SK-N-MC (cell line): Measurements from ENCODE around the gene CLCN4.

Experiments
- DNase-seq: peaks from one replicate; pipeline ENCODE4 v3.0.0-alpha.2; 2011; ENCODE audit warnings: low read depth, low spot score
- H3K27ac ChIP-seq: fragments of 200-600 bp; sonication (generic); 2 replicates; pipeline ENCODE4 v1.5.1; 2016; ENCODE audit warnings: mixed run types
- H3K36me3 ChIP-seq: fragments of 200-600 bp; sonication (generic); 2 replicates; pipeline ENCODE4 v1.6.1; 2017; ENCODE audit warnings: antibody characterized with exemption, low read length, mixed read lengths; ENCODE audit not compliant: insufficient read depth
- H3K4me3 ChIP-seq: fragments of 200-600 bp; sonication (generic); 2 replicates; pipeline ENCODE4 v1.5.1; 2016
- H3K9ac ChIP-seq: fragments of 200-600 bp; sonication (generic); 2 replicates; pipeline ENCODE4 v1.8.0; 2017; ENCODE audit warnings: mixed run types, mixed read lengths; ENCODE audit not compliant: insufficient read length
- H3K9me3 ChIP-seq: fragments of 200-600 bp; sonication (generic); 2 replicates; pipeline ENCODE4 v1.6.1; 2017; ENCODE audit warnings: low read depth, mild to moderate bottlenecking, antibody characterized with exemption, low read length, moderate library complexity, mixed read lengths
- EZH2 ChIP-seq: fragments of 200-600 bp; sonication (generic); IDR thresholded peaks from one replicate; pipeline ENCODE4 v1.6.1; 2017; ENCODE audit warnings: antibody characterized with exemption
- FOXP2 ChIP-seq: optimal IDR thresholded peaks from 2 replicates; pipeline ENCODE3; 2011; ENCODE audit warnings: mild to moderate bottlenecking, moderate library complexity; ENCODE audit not compliant: insufficient read depth; ENCODE audit errors: extremely low read length, control extremely low read depth
- POLR2AphosphoS5 ChIP-seq: IDR thresholded peaks from 2 replicates; pipeline ENCODE4 v1.6.1; 2012; ENCODE audit warnings: mild to moderate bottlenecking, low read depth, low read length, borderline replicate concordance

The CLCN4 gene

GRCh38 chrX:10157543-10157942 lies 768 bp downstream of the CLCN4 start:
- DNase-seq: no peak
- no peaks in the 10 kb centered on the region for H3K9me3 ChIP-seq
- TF ChIP-seq POLR2AphosphoS5: no peak
- TF ChIP-seq EZH2: no peak
- no peak for TF ChIP-seq FOXP2
- no peak overlapping the region for H3K4me3 ChIP-seq
- H3K9ac ChIP-seq: no peak overlapping the region
- H3K36me3 ChIP-seq: no peaks in the 10 kb centered on the region
- no peak overlapping the region for H3K27ac ChIP-seq

DNA sequence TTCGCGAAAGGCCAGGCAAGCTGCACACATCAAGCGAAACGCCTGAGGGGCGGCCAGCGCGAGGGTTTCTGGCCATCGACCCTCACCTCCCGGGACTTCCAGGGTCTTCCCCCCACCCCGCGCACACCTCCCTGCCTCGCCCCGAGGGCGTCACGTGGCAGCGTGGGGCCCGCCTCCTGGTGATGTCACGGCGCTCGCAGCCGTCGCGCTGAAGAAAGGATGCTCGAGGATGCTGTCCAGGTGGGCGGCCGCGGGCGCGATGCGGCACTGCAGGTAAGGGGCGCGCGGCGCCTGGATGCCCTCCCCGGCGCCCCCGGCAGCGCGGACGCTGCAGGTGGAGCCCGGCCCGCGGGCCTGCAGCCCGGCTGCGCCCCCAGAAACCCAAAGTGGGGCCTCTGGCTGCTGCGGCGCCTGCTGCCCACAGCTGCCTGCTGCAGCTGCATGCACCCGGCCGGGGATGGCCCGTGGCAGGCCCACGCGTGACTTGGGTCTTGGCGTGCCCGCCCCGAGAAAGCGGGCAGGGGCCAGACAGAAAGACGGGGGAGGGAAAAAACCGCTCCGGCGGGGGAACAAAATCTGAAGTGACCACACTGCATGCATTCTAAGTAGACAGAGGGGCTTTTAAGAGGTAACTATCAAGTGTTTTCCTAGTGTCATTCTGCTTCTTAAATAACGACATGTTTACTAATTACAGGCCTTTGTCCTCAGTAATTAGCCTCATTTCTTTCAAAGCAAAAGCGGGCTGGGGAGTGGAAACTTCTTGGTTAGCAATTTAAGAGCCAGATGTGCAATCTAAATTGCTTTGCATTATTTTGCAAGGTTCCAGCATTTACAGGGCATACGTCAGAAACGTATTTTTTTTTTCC lies 1.7 kb downstream of the CLCN4 start:
- TF ChIP-seq FOXP2 (no peak), EZH2 (no peak), POLR2AphosphoS5 (no peak)
- H3K9ac ChIP-seq: no peak overlapping the region
- no peak overlapping the region for H3K4me3 ChIP-seq
- no peaks in the 10 kb centered on the region for H3K9me3 ChIP-seq
- H3K27ac ChIP-seq: no peak overlapping the region
- H3K36me3 ChIP-seq: no peaks in the 10 kb centered on the region
- no peak for DNase-seq

DNA sequence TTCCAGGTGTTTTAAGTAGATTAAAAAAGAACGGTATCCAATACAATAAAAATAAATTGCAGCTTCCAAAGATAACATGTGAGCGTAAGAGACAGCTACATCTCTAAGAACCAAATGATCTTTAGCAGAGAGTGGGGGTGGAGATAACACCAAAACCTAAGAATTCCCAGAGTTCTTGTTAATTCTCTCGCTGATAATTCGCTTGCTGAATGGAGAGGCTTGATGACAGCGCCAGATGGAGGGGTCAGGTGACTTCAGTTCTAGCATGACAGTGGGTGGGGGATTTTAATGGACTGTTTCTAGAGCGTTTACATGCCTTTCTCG lies 2.3 kb downstream of the CLCN4 start:
- no peak for DNase-seq
- Histone ChIP-seq H3K9ac (no peak overlapping the region), H3K9me3 (no peaks in the 10 kb centered on the region), H3K36me3 (no peaks in the 10 kb centered on the region), H3K27ac (no peak overlapping the region), H3K4me3 (no peak overlapping the region)
- TF ChIP-seq FOXP2 (no peak), EZH2 (no peak), POLR2AphosphoS5 (no peak)

DNA sequence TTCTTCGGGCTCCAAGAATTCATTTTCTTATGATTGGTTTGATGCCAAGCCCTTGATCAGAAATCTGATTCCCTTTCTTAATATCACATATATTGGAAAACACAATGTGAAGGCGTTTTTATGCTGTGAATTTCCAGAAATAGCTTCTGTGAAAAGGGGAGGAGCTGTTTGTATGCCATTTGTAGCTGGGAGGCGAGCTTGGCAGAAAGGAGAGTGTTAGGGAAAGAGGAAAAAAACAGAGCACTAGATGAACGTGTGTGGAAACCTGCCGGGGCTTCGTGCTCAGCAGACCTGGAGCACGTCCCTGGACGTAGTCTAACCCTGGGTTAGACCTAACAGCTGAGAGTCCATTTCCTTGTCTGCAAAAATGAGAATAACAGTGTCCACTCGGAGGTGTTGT lies 3.4 kb downstream of the CLCN4 start:
- no peak overlapping the region for H3K4me3 ChIP-seq
- no peak for TF ChIP-seq FOXP2
- TF ChIP-seq EZH2: no peak
- TF ChIP-seq POLR2AphosphoS5: no peak
- H3K9ac ChIP-seq: no peak overlapping the region
- H3K27ac ChIP-seq: no peak overlapping the region
- no peak for DNase-seq
- H3K9me3 ChIP-seq: no peaks in the 10 kb centered on the region
- no peaks in the 10 kb centered on the region for H3K36me3 ChIP-seq

DNA sequence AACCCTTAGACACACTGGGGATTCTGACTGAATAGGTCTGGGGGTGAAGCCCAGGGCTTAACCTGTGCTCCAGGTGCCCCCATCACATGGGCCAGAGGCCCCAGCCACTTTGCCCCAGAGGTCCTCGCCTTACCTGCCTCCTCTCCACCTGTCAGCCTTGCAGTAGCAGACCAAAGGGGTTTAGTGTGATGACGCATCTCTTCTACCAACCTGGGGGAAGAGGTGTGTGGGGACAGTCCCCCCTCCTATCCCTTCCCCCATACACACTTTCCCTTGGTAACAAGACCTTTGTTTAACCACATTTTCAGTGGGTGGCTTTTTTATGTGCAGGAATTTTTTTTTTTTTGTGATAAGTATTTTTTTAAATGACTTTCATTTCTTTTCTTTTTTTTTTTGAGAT lies 6.3 kb downstream of the CLCN4 start:
- DNase-seq: no peak
- Histone ChIP-seq H3K9me3 (no peaks in the 10 kb centered on the region), H3K9ac (no peak overlapping the region), H3K36me3 (no peaks in the 10 kb centered on the region), H3K27ac (no peak overlapping the region), H3K4me3 (no peak overlapping the region)
- TF ChIP-seq POLR2AphosphoS5 (no peak), FOXP2 (no peak), EZH2 (no peak)

GRCh38 chrX:10164879-10165278 lies 8.1 kb downstream of the CLCN4 start:
- no peak overlapping the region for H3K27ac ChIP-seq

DNA sequence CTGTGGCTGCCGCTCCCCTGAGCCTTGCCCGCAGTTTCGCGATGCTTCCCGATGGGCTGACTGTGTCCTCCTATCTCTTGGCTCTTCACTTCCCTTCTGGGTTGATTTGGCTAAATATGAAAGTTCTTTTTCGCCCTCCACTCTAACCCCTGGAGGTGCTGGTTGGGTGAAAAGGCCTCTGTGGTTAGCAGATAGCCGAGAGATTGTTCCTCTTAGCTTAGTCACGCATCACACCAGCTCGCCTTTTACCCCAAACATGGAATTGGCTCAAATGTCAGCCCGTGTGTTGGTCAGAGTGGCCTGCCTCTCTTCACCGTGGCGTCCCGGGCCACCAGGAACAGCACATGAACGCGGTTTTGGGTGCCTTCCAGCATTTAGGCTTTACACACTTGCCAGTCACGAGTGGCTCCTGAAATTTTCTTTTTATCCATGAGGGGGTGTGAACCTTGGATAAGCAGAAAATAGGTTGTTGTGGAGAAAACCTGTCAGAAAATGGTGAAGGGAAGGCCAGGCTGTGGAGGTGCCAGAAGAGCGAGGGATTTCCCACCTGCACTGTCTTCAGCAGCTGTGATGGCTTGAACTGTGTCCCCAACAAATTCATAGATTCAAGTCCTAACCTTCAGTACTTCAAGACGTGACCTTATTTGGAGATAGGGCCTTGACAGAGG lies 8.9 kb downstream of the CLCN4 start:
- no peak overlapping the region for H3K9ac ChIP-seq
- DNase-seq: no peak
- H3K27ac ChIP-seq: no peak overlapping the region
- no peaks in the 10 kb centered on the region for H3K36me3 ChIP-seq
- TF ChIP-seq EZH2 (no peak), FOXP2 (no peak), POLR2AphosphoS5 (no peak)
- H3K9me3 ChIP-seq: no peaks in the 10 kb centered on the region
- no peak overlapping the region for H3K4me3 ChIP-seq

More at GRCh38 chrX:10164879-10165278, 8.1 kb downstream of the CLCN4 start:
- Histone ChIP-seq H3K9ac (no peak overlapping the region), H3K4me3 (no peak overlapping the region), H3K36me3 (no peaks in the 10 kb centered on the region), H3K9me3 (no peaks in the 10 kb centered on the region)
- TF ChIP-seq POLR2AphosphoS5 (no peak), FOXP2 (no peak), EZH2 (no peak)
- DNase-seq: no peak

- Histone ChIP-seq H3K4me3 (no peak overlapping the region), H3K27ac (no peak overlapping the region), H3K9ac (no peak overlapping the region), H3K36me3 (no peaks in the 10 kb centered on the region), H3K9me3 (no peaks in the 10 kb centered on the region)
- TF ChIP-seq POLR2AphosphoS5: no peak
- TF ChIP-seq EZH2: no peak
- no peak for TF ChIP-seq FOXP2
- DNase-seq: no peak
Observed at GRCh38 chrX:10166248-10166716, 9.5 kb downstream of the CLCN4 start.

GRCh38 chrX:10166731-10167151 lies 10.0 kb downstream of the CLCN4 start:
- Histone ChIP-seq H3K27ac (no peak overlapping the region), H3K4me3 (no peak overlapping the region), H3K9me3 (no peaks in the 10 kb centered on the region), H3K9ac (no peak overlapping the region), H3K36me3 (no peaks in the 10 kb centered on the region)
- no peak for DNase-seq
- TF ChIP-seq EZH2: no peak
- TF ChIP-seq POLR2AphosphoS5: no peak
- TF ChIP-seq FOXP2: no peak
